ENCODE measurements around the gene FHOD1. TPM values are rescaled to one million over a fixed set of nuclear protein-coding genes. Genes with fewer than 3 reads are reported as not detected.

The FHOD1 gene
- total and polyA plus RNA-seq, 2 of the 13 experiments (the other 11 are each of a cell fraction or from before 2014, with no cell fraction given): 20.0 to 20.8 TPM

DNA sequence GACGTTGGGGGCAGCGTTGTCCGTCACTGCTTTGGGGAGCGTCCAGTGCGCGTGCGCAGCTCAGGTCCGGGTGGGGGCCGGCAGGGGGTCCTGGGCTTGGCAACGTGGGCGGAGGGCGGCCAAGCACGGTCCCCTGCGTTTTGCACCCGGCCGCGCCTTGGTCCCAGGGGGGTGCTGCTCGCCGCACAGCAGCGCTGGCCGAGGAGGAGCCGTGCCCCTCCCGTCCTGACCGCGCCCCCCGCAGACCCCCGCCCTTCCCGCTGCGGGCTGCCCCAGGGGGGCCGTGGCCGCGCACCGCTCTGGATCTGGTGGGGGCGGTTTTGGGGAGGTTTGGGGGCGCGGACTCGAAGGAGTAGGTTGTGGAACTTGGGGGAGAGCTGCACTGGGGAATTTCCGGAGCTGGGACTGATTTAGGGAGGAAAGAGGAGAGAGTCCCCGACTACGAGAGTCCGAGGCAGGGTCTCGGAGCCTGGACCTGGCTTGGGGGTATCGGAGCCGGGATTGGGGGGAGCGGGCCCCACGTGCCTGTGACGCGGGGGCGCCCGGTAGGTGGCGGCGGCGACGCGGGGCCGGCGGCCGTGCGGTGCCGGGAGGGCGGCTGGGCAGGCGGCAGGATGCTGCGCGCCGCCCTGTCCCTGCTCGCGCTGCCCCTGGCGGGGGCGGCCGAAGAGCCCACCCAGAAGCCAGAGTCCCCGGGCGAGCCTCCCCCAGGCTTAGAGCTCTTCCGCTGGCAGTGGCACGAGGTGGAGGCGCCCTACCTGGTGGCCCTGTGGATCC is 1.3 kb upstream of the FHOD1 start, which contains the start of gene SLC9A5 (continued):
- TF ChIP-seq, protein P1, sequence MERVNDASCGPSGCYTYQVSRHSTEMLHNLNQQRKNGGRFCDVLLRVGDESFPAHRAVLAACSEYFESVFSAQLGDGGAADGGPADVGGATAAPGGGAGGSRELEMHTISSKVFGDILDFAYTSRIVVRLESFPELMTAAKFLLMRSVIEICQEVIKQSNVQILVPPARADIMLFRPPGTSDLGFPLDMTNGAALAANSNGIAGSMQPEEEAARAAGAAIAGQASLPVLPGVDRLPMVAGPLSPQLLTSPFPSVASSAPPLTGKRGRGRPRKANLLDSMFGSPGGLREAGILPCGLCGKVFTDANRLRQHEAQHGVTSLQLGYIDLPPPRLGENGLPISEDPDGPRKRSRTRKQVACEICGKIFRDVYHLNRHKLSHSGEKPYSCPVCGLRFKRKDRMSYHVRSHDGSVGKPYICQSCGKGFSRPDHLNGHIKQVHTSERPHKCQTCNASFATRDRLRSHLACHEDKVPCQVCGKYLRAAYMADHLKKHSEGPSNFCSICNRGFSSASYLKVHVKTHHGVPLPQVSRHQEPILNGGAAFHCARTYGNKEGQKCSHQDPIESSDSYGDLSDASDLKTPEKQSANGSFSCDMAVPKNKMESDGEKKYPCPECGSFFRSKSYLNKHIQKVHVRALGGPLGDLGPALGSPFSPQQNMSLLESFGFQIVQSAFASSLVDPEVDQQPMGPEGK (CRISPR knock-in tag; IDR thresholded peaks at IDR 0.05): peak; percentile 70
- TF ChIP-seq ZNF138 (CRISPR knock-in tag; IDR thresholded peaks at IDR 0.05; ENCODE audit: low read depth) (no peak), MXI1 (IDR thresholded peaks at IDR 0.05; ENCODE audit: borderline replicate concordance, low read depth, low read length) (no peak), ZNF549 (CRISPR knock-in tag; IDR thresholded peaks at IDR 0.05) (no peak), NR0B2 (CRISPR knock-in tag; IDR thresholded peaks at IDR 0.05) (peak; percentile 67), TAF1 (CRISPR knock-in tag; IDR thresholded peaks at IDR 0.05) (no peak), ZNF17 (CRISPR knock-in tag; IDR thresholded peaks at IDR 0.05) (no peak), ZNF558 (CRISPR knock-in tag; IDR thresholded peaks at IDR 0.05; ENCODE audit: borderline replicate concordance) (peak; percentile 57; the same call in 1 of the 2 replicates), PAXIP1 (CRISPR knock-in tag; conservative IDR thresholded peaks at IDR 0.05) (no peak), TAF15 (IDR thresholded peaks at IDR 0.05; ENCODE audit: low read depth, low read length, poor library complexity, severe bottlenecking) (peak; percentile 47), ZNF326 (CRISPR knock-in tag; IDR thresholded peaks at IDR 0.05; ENCODE audit: borderline replicate concordance) (no peak), SALL1 (CRISPR knock-in tag; IDR thresholded peaks at IDR 0.05) (peak; percentile 9; the same call in 1 of the 2 replicates)
- TF ChIP-seq, protein P2, sequence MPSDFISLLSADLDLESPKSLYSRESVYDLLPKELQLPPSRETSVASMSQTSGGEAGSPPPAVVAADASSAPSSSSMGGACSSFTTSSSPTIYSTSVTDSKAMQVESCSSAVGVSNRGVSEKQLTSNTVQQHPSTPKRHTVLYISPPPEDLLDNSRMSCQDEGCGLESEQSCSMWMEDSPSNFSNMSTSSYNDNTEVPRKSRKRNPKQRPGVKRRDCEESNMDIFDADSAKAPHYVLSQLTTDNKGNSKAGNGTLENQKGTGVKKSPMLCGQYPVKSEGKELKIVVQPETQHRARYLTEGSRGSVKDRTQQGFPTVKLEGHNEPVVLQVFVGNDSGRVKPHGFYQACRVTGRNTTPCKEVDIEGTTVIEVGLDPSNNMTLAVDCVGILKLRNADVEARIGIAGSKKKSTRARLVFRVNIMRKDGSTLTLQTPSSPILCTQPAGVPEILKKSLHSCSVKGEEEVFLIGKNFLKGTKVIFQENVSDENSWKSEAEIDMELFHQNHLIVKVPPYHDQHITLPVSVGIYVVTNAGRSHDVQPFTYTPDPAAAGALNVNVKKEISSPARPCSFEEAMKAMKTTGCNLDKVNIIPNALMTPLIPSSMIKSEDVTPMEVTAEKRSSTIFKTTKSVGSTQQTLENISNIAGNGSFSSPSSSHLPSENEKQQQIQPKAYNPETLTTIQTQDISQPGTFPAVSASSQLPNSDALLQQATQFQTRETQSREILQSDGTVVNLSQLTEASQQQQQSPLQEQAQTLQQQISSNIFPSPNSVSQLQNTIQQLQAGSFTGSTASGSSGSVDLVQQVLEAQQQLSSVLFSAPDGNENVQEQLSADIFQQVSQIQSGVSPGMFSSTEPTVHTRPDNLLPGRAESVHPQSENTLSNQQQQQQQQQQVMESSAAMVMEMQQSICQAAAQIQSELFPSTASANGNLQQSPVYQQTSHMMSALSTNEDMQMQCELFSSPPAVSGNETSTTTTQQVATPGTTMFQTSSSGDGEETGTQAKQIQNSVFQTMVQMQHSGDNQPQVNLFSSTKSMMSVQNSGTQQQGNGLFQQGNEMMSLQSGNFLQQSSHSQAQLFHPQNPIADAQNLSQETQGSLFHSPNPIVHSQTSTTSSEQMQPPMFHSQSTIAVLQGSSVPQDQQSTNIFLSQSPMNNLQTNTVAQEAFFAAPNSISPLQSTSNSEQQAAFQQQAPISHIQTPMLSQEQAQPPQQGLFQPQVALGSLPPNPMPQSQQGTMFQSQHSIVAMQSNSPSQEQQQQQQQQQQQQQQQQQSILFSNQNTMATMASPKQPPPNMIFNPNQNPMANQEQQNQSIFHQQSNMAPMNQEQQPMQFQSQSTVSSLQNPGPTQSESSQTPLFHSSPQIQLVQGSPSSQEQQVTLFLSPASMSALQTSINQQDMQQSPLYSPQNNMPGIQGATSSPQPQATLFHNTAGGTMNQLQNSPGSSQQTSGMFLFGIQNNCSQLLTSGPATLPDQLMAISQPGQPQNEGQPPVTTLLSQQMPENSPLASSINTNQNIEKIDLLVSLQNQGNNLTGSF (CRISPR knock-in tag; IDR thresholded peaks at IDR 0.05): 0 out of 2 replicates have a peak, but pooled peaks have one; percentile 60
- TF ChIP-seq, protein P3, sequence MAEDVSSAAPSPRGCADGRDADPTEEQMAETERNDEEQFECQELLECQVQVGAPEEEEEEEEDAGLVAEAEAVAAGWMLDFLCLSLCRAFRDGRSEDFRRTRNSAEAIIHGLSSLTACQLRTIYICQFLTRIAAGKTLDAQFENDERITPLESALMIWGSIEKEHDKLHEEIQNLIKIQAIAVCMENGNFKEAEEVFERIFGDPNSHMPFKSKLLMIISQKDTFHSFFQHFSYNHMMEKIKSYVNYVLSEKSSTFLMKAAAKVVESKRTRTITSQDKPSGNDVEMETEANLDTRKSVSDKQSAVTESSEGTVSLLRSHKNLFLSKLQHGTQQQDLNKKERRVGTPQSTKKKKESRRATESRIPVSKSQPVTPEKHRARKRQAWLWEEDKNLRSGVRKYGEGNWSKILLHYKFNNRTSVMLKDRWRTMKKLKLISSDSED (CRISPR knock-in tag; IDR thresholded peaks at IDR 0.05): no peak
- TF ChIP-seq, protein P4, sequence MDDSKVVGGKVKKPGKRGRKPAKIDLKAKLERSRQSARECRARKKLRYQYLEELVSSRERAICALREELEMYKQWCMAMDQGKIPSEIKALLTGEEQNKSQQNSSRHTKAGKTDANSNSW (CRISPR knock-in tag; IDR thresholded peaks at IDR 0.05; ENCODE audit: borderline replicate concordance): peak; percentile 71; the same call in 1 of the 2 replicates
